AG04449 (cell line): Measurements from ENCODE around the gene IRS2.

Source experiments
- CTCF ChIA-PET: fragments of 350-600 bp; formaldehyde crosslinking; extraction: SDS; loops from one replicate; lab custom pipeline; 2021; ENCODE audit warnings: antibody characterized with exemption; lab: Yijun Ruan, JAX
- POLR2A ChIA-PET: fragments of 400-600, 350-600 bp; formaldehyde crosslinking; extraction: SDS; loops from one replicate; lab custom pipeline; 2020; ENCODE audit warnings: antibody characterized with exemption, inconsistent platforms; lab: Yijun Ruan, JAX
- DNase-seq: peaks from one replicate; pipeline ENCODE4 v3.0.0-alpha.2; 2010; ENCODE audit warnings: low read depth, low spot score
- H3K4me3 ChIP-seq: 2 replicates; pipeline ENCODE4 v1.5.1; 2011; ENCODE audit warnings: low read depth, mild to moderate bottlenecking, control low read depth, low read length
- TF ChIP-seq, protein P1 (sequence below): IDR thresholded peaks from one replicate; pipeline ENCODE4 v1.5.1; 2011; ENCODE audit warnings: mild to moderate bottlenecking, moderate library complexity, low read length, control low read depth, inconsistent platforms; ENCODE audit not compliant: insufficient read depth; ENCODE audit errors: missing control alignments

The IRS2 gene

DNA sequence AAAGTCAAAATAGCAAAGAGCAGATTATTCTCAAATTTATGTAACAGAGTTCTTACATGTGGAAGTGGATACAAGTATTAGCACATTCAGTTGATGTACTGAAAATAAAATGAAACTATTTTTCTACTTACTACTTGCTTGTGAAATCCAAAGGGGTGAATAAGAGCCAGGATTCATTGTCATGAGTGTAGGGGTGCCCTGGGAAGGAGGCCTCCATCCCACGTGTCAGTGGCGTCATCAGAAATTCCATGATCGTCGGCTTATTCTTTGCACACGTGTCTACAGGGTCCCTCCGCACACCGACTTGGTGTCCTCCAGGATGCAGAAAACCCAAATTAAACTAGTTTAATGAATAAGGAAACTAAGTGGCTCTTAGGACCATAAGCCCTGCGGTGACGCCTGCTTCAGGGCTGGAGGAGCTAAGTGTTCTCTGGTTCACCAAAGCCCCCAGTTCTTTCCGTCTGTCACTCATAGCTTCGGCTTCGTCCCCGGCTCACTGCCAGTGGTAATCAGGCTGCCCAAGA lies 55.5 kb downstream of the IRS2 start:
- ChIA-PET POLR2A (no interaction called here), CTCF (no interaction called here)
- H3K4me3 ChIP-seq = no peak overlapping the region
- no peak for DNase-seq
- TF ChIP-seq, protein P1, sequence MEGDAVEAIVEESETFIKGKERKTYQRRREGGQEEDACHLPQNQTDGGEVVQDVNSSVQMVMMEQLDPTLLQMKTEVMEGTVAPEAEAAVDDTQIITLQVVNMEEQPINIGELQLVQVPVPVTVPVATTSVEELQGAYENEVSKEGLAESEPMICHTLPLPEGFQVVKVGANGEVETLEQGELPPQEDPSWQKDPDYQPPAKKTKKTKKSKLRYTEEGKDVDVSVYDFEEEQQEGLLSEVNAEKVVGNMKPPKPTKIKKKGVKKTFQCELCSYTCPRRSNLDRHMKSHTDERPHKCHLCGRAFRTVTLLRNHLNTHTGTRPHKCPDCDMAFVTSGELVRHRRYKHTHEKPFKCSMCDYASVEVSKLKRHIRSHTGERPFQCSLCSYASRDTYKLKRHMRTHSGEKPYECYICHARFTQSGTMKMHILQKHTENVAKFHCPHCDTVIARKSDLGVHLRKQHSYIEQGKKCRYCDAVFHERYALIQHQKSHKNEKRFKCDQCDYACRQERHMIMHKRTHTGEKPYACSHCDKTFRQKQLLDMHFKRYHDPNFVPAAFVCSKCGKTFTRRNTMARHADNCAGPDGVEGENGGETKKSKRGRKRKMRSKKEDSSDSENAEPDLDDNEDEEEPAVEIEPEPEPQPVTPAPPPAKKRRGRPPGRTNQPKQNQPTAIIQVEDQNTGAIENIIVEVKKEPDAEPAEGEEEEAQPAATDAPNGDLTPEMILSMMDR = no peak

DNA sequence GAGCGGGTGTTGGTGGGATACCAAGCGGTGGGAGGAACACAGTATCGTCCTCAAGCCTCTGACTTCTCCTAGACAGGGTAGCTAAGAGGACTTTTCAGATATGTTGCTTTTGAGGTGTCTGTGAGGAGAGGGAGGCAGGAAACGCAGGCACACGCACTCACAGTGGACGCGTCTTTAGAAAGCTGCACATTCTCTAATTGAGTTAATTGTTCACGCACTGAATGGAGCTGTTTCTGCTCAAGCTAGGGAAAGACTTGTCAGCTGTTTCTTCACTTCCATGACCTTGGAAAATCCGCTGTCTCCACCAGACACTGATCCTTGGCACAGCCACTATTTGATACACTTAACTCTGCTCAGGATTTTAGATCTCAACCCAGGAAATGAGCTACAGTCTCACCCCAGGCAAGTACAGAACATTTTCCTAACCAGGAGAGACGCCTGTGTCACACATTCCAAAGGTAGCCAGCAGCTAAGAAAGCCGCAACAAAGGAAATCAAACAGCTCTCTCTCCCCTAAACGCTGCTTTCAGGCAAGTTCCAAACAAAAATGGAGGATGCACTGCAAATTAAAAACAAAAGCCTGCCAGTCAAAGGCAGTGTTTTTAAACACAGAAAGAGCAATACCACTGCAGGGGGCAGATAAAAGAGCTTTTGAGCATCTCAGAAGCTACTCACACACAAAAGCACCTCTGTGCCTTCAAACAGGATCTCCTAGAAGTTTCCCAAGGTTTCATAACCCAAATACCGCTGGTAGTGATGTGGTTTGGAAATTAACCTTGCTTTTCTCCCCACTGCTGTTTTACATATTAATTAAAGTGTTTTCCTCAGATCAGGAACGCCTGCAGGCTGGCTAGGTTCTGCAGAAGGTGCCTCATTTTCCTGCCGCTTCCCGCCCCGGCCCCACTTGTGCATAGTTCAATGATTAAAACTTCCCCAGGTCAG lies 57.3 kb downstream of the IRS2 start:
- TF ChIP-seq, protein P1 = no peak
- ChIA-PET CTCF (interaction anchor here (0.8 kb wide), 1 partner anchor 768 kb away, joined by 3 read pairs; no protein-coding TSS in a partner anchor), POLR2A (no interaction called here)
- H3K4me3 ChIP-seq = no peak overlapping the region
- no peak for DNase-seq

DNA sequence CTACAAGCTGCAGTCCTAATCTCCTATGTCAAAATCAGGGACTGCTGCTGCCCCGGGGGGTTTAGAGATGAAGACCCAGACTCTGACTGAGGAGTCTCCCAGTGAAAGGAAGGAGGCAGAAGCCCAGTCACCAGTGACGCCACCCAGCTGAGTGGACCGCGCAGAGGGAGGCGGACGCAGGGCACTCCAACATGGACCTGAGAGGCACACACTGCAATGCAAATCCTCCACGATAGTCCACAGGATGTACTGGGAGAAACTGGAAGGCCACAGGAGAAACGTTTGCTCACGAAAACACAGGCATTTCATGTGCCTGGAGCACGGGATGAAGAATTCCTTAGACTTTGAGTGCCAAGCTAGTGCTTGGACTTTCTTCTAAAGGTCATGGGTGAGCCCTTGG lies 58.3 kb downstream of the IRS2 start:
- DNase-seq = no peak
- TF ChIP-seq, protein P1 = no peak
- H3K4me3 ChIP-seq = no peak overlapping the region
- ChIA-PET CTCF (no interaction called here), POLR2A (no interaction called here)

DNA sequence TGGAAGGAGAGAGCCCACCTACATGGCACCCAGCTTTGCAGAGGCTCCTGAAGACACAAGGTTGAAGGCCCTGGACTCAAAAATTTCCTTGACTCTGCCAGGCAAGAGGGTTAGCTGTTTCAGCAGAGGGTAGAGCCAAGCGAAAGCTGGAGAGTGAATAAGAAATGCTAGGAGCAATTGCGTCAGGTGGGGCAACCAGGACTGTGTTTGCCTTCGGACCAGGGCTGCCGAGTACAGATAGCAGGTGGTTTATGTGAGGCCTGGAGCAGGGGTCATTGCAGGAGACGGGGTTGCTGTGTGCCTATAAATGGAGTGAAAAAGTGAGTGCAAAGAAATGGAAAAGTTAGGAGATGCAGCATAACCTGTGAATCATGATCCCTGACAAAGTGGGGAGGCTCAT lies 59.1 kb downstream of the IRS2 start:
- DNase-seq = no peak
- TF ChIP-seq, protein P1 = no peak
- ChIA-PET POLR2A (no interaction called here), CTCF (no interaction called here)
- H3K4me3 ChIP-seq = no peak overlapping the region

DNA sequence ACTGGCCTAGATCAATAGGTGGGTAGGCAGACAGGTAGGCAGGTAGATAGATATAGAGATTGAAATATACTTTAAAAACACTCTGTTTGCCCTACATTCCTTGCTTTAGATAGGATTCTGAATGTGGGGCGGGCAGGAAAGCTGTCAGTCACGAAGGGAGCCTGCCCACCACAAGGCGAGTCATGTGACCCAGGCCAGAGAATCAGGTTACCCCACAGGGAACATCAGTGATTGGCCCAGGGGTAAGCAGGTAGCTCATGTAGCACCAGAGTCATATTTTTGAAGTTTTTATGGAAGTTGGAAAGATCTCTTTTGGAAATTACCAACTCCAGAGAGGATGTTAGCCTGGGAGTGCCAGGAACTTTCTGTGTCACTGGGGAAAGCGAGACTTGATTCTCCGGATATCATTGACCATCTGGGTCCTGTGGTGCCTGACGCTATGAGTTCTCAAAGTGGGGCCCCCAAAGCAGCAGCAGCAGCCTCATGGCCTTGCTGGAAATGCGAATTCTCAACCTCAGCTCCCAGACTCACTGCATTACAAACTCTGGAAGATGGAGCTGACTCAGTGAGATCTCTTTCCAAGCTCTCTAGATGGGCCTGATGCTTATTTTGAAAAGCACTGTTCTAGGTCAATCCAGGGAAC lies 60.3 kb downstream of the IRS2 start:
- DNase-seq = no peak
- H3K4me3 ChIP-seq = no peak overlapping the region
- POLR2A ChIA-PET = no interaction called here
- CTCF ChIA-PET = no interaction called here
- TF ChIP-seq, protein P1 = no peak

DNA sequence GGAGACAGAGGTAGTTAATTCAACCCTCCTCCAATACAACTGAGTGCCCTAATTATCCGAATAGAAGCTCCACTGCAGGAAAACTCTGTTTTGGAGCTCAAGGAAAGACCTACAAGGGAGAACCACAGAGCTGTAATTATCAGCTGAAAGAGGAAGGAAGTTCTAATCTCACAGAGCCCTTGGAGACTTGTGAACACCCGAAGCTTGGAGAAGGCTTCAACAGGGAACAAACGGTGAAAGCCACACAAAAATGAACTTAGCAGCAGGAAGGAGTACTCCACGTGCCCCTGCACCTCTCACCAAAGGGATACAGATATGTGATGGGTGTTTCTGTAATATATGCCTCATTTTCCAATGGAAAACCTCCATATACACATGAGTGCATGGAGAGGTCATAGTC lies 61.1 kb downstream of the IRS2 start:
- TF ChIP-seq, protein P1 = no peak
- POLR2A ChIA-PET = no interaction called here
- CTCF ChIA-PET = no interaction called here
- H3K4me3 ChIP-seq = no peak overlapping the region
- no peak for DNase-seq
